Endodermal cell (in vitro differentiated cells): ENCODE measurements around the gene GRHL1. TPM values are rescaled to one million over a fixed set of nuclear protein-coding genes. Genes with fewer than 3 reads are reported as not detected.

ENCODE experiments used
- DNase-seq: peaks from one replicate; pipeline ENCODE4 v3.0.0-alpha.2; 2017
- H3K27ac ChIP-seq: 2 replicates; pipeline ENCODE4 v1.5.1; 2013; ENCODE audit warnings: mild to moderate bottlenecking, low read depth, low read length, moderate library complexity
- H3K27me3 ChIP-seq: 2 replicates; pipeline ENCODE4 v1.6.1; 2013; ENCODE audit warnings: mild to moderate bottlenecking, low read length, moderate library complexity; ENCODE audit not compliant: insufficient read depth, control insufficient read depth, poor library complexity, severe bottlenecking
- H3K36me3 ChIP-seq: 2 replicates; pipeline ENCODE4 v1.7.0; 2013; ENCODE audit warnings: mild to moderate bottlenecking, low read length, moderate library complexity; ENCODE audit not compliant: control insufficient read depth, insufficient read depth
- H3K4me1 ChIP-seq: one replicate; pipeline ENCODE4 v1.7.0; 2013; ENCODE audit warnings: low read length; ENCODE audit not compliant: control insufficient read depth, insufficient read depth
- H3K4me3 ChIP-seq: 2 replicates; pipeline ENCODE4 v1.5.1; 2013; ENCODE audit warnings: mild to moderate bottlenecking, low read length, moderate library complexity
- H3K9ac ChIP-seq: 2 replicates; pipeline ENCODE4 v1.6.1; 2013; ENCODE audit warnings: mild to moderate bottlenecking, low read length, moderate library complexity; ENCODE audit not compliant: poor library complexity, severe bottlenecking; ENCODE audit errors: extremely low read depth
- H3K9me3 ChIP-seq: 2 replicates; pipeline ENCODE4 v1.6.1; 2013; ENCODE audit warnings: mild to moderate bottlenecking, low read length, moderate library complexity; ENCODE audit not compliant: control insufficient read depth
- H3K27ac Mint-ChIP-seq: 2 replicates; pipeline ENCODE4 v1.8.0; 2020; ENCODE audit warnings: mixed read lengths
- H3K27me3 Mint-ChIP-seq: 2 replicates; pipeline ENCODE4 v1.8.0; 2021; ENCODE audit warnings: mild to moderate bottlenecking, mixed read lengths; ENCODE audit not compliant: insufficient read depth
- H3K36me3 Mint-ChIP-seq: 2 replicates; pipeline ENCODE4 v1.8.0; 2020; ENCODE audit warnings: low read depth, mixed read lengths
- H3K4me1 Mint-ChIP-seq: 2 replicates; pipeline ENCODE4 v1.8.0; 2020; ENCODE audit warnings: mixed read lengths
- H3K4me3 Mint-ChIP-seq: 2 replicates; pipeline ENCODE4 v1.8.0; 2020; ENCODE audit warnings: mild to moderate bottlenecking, moderate library complexity, mixed read lengths
- H3K9me3 Mint-ChIP-seq: 2 replicates; pipeline ENCODE4 v1.8.0; 2020; ENCODE audit warnings: mild to moderate bottlenecking, mixed read lengths
- CTCF ChIP-seq: fragments of 200-600 bp; sonication (generic); conservative IDR thresholded peaks from 2 replicates; pipeline ENCODE4 v1.5.0; 2021; ENCODE audit warnings: antibody characterized with exemption, mild to moderate bottlenecking
- WGBS, 2 experiments: methylation state at CpG; one replicate each; pipeline versions ENCODE4 v1.1.5 to v1.1.7; 2013; ENCODE audit warnings: missing lambda C conversion rate in 2 of 2, mixed read lengths in 1 of 2; ENCODE audit not compliant: insufficient coverage in 1 of 2, insufficient read length in 1 of 2; 5-methylcytosine and 5-hydroxymethylcytosine counted together
- long read RNA-seq, 4 experiments: library from polyadenylated mRNA in 2 of 4; library from RNA in 1 of 4; library from capped mRNA in 1 of 4; stranded (forward) in 3 of 4; unstranded in 1 of 4; transcript quantifications; one replicate each; pipeline ENCODE4 v2.0.0, GENCODE V29; 2020 to 2021; ENCODE audit warnings: inconsistent platforms in 1 of 4
- polyA plus RNA-seq, 2 experiments: library from polyadenylated mRNA; stranded (reverse); fragments of 50-300 nt; gene quantifications; one replicate each; pipeline ENCODE4 v1.2.3, GENCODE V29; 2013
- total RNA-seq, 2 donors: library from RNA; stranded (reverse); fragmentation: NEBNext Ultra II Directional in 1 of 2; extraction: Animal tissue kit (Norgen Biotek cat#: 25700) in 1 of 2; gene quantifications; 2 replicates in 1 of 2; 3 replicates in 1 of 2; pipeline ENCODE4 v1.2.1, GENCODE V29; 2021

Gene GRHL1
- total RNA-seq, result 1 to 10 TPM; 2.7 to 2.9 TPM
- polyA plus RNA-seq (2013, experiment 1 of 2), result 2.5 TPM
- 2.2 TPM for polyA plus RNA-seq (2013, experiment 2 of 2)
- long read RNA-seq, experiment 1, partial matches to known transcripts, result 0 of 2 reads
- long read RNA-seq, experiment 1, other reads (novel, unspliced or antisense), result 2 of 2 reads
- long read RNA-seq, experiment 2, partial matches to known transcripts, result 0 of 5 reads
- long read RNA-seq, experiment 2, other reads (novel, unspliced or antisense), result 2 of 5 reads
- long read RNA-seq, experiment 3, transcript GRHL1-201 (16 exons, 3,563 nt), result major isoform, 7 of 9 reads
- long read RNA-seq, experiment 3, partial matches to known transcripts, result 1 of 9 reads
- long read RNA-seq, experiment 3, other reads (novel, unspliced or antisense), result 1 of 9 reads
- long read RNA-seq, experiment 4, result 0 reads

- no peak within 1 kb of the TSS for H3K27ac ChIP-seq
- no peaks in the 10 kb centered on the region for H3K4me1 ChIP-seq
- TF ChIP-seq CTCF, result no peak
- peak; percentile 97 for DNase-seq
- no peaks in the 10 kb centered on the region for H3K9me3 ChIP-seq
- 0% methylated on average over 17 to 111 of the region's 111 CpGs for WGBS, 2 experiments
- Mint-ChIP-seq H3K36me3 (no peaks in the 10 kb centered on the region), H3K9me3 (no peaks in the 10 kb centered on the region), H3K4me1 (peaks cover 5% of the 10 kb centered on the region), H3K27me3 (peaks cover 47% of the 10 kb centered on the region), H3K4me3 (peak within 1 kb of the TSS; percentile 65), H3K27ac (no peak within 1 kb of the TSS)
- no peaks in the 10 kb centered on the region for H3K36me3 ChIP-seq
- peak within 1 kb of the TSS; percentile 77 for H3K4me3 ChIP-seq
- peaks cover 57% of the 10 kb centered on the region for H3K27me3 ChIP-seq
- no peak within 1 kb of the TSS for H3K9ac ChIP-seq
Measured at GRCh38 chr2:9951522-9952285, at the start of gene GRHL1. GRHL1 (plus strand) TSS chr2:9951693; CDS start chr2:9951834, 141 bp downstream.

GRCh38 chr2:9905413-9905812 is 46.1 kb upstream of the GRHL1 start:
- H3K27ac Mint-ChIP-seq, result no peak overlapping the region
- H3K9me3 ChIP-seq, result no peaks in the 10 kb centered on the region
- no peak overlapping the region for H3K4me3 ChIP-seq
- no peak for DNase-seq
- no peak overlapping the region for H3K27ac ChIP-seq
- no peak overlapping the region for H3K9ac ChIP-seq
- peaks cover 31% of the 10 kb centered on the region for H3K36me3 Mint-ChIP-seq
- TF ChIP-seq CTCF, result no peak
- no peaks in the 10 kb centered on the region for H3K9me3 Mint-ChIP-seq
- H3K4me3 Mint-ChIP-seq, result no peak overlapping the region
- no peaks in the 10 kb centered on the region for H3K27me3 ChIP-seq
- 98 to 100% methylated on average over 1 of the region's 1 CpG for WGBS, 2 experiments
- H3K27me3 Mint-ChIP-seq, result no peaks in the 10 kb centered on the region
- peaks cover 28% of the 10 kb centered on the region for H3K36me3 ChIP-seq
- peaks cover 3% of the 10 kb centered on the region for H3K4me1 Mint-ChIP-seq
- H3K4me1 ChIP-seq, result no peaks in the 10 kb centered on the region

- H3K27ac Mint-ChIP-seq, result no peak overlapping the region
- H3K36me3 ChIP-seq, result peaks cover 39% of the 10 kb centered on the region
- no peak overlapping the region for H3K27ac ChIP-seq
- no peaks in the 10 kb centered on the region for H3K4me1 ChIP-seq
- H3K36me3 Mint-ChIP-seq, result peaks cover 36% of the 10 kb centered on the region
- H3K9me3 Mint-ChIP-seq, result no peaks in the 10 kb centered on the region
- DNase-seq, result no peak
- H3K4me3 Mint-ChIP-seq, result no peak overlapping the region
- 96 to 97% methylated on average over 6 to 7 of the region's 7 CpGs for WGBS, 2 experiments
- no peak overlapping the region for H3K9ac ChIP-seq
- H3K4me1 Mint-ChIP-seq, result no peaks in the 10 kb centered on the region
- H3K4me3 ChIP-seq, result no peak overlapping the region
- H3K27me3 Mint-ChIP-seq, result no peaks in the 10 kb centered on the region
- no peaks in the 10 kb centered on the region for H3K27me3 ChIP-seq
- no peak for TF ChIP-seq CTCF
- no peaks in the 10 kb centered on the region for H3K9me3 ChIP-seq
Measured at GRCh38 chr2:9907402-9907801, 44.1 kb upstream of the GRHL1 start.
